ENCODE results near the gene C2orf92. TPM values are rescaled to one million over a fixed set of nuclear protein-coding genes. Genes with fewer than 3 reads are reported as not detected.

The C2orf92 gene
- total RNA-seq, 1 experiment from 2014 or later = 10.2 TPM

DNA sequence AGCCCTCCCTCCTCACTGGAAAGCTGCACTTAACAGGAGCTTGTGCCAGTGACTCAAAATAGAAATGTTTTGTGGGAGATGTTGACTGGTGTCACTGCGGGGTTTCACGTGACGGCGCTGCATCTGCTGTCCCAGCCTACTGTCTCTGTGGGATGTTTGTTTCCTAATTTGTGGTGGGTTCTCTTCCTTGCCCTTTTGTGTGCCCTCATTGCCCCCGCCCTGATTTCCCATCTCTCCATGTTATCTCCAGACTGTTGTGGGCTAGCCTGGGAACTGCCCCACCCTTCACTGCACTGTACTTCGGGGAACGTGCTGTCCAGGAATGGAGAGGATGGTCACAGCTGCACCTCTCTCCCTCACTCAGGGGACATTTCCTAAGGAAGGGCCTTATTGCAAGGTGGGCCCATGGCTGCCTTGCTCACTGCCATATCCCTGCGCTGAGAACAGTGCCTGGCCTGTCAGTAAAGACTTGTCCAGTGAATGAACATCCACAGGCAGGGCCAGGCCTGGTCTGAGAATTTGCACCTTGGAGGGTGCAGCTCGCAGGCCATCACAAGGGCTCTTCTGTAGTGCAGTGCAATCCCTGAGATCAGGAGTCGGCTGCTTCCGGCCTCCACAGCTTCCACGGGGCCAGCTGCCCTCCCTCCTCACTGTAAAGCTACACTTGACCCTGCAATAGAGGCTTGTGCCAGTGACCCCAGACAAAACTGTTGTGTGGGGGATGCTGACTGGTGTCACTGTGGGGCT lies 61.9 kb downstream of the C2orf92 start:
- CTCF ChIA-PET = no interaction called here
- Histone ChIP-seq H3K4me3 (ENCODE audit: low read depth, low read length) (no peak overlapping the region), H3K9me3 (peaks cover 10% of the 10 kb centered on the region), H3K4me1 (no peaks in the 10 kb centered on the region), H3K36me3 (ENCODE audit: control insufficient read depth, insufficient read depth, low read length) (no peaks in the 10 kb centered on the region), H3K27me3 (replicated peaks; ENCODE audit: control insufficient read depth, insufficient read depth, low read length) (no peaks in the 10 kb centered on the region)
- Mint-ChIP-seq H3K4me1 (ENCODE audit: low read depth, unreplicated experiment) (peaks cover 10% of the 10 kb centered on the region), H3K9me3 (ENCODE audit: unreplicated experiment) (peaks cover 18% of the 10 kb centered on the region), H3K36me3 (ENCODE audit: insufficient read depth, unreplicated experiment) (no peaks in the 10 kb centered on the region), H3K4me3 (ENCODE audit: unreplicated experiment) (no peak overlapping the region), H3K27ac (ENCODE audit: unreplicated experiment) (no peak overlapping the region), H3K27me3 (ENCODE audit: insufficient read depth, unreplicated experiment) (no peaks in the 10 kb centered on the region)
- intact Hi-C loops (cut with micrococcal nuclease; ENCODE audit: unreplicated experiment) = no loop called here
- peak in 1 of 2 experiments; percentile 14 for DNase-seq
- POLR2A ChIA-PET = no interaction called here
- BruUV-seq (replicated peaks) = no TSS peak
- no peak for TF ChIP-seq CTCF (IDR thresholded peaks at IDR 0.05; ENCODE audit: insufficient read depth in 1 of 2, low read depth in 1 of 2, low read length in 1 of 2, severe bottlenecking in 1 of 2, unreplicated experiment in 1 of 2)

- H3K4me3 ChIP-seq (ENCODE audit: low read depth, low read length) = no peak overlapping the region
- peaks cover 10% of the 10 kb centered on the region for H3K9me3 ChIP-seq
- ChIA-PET POLR2A (no interaction called here), CTCF (no interaction called here)
- BruUV-seq (replicated peaks) = no TSS peak
- H3K36me3 Mint-ChIP-seq (ENCODE audit: insufficient read depth, unreplicated experiment) = no peaks in the 10 kb centered on the region
- DNase-seq = peak in 1 of 2 experiments; percentile 31
- no peaks in the 10 kb centered on the region for H3K27me3 Mint-ChIP-seq (ENCODE audit: insufficient read depth, unreplicated experiment)
- no peak overlapping the region for H3K27ac Mint-ChIP-seq (ENCODE audit: unreplicated experiment)
- peaks cover 11% of the 10 kb centered on the region for H3K9me3 Mint-ChIP-seq (ENCODE audit: unreplicated experiment)
- H3K27me3 ChIP-seq (replicated peaks; ENCODE audit: control insufficient read depth, insufficient read depth, low read length) = no peaks in the 10 kb centered on the region
- intact Hi-C loops (cut with micrococcal nuclease; ENCODE audit: unreplicated experiment) = no loop called here
- no peak overlapping the region for H3K4me3 Mint-ChIP-seq (ENCODE audit: unreplicated experiment)
- no peak for TF ChIP-seq CTCF (IDR thresholded peaks at IDR 0.05; ENCODE audit: insufficient read depth in 1 of 2, low read depth in 1 of 2, low read length in 1 of 2, severe bottlenecking in 1 of 2, unreplicated experiment in 1 of 2)
- H3K36me3 ChIP-seq (ENCODE audit: control insufficient read depth, insufficient read depth, low read length) = no peaks in the 10 kb centered on the region
- peaks cover 5% of the 10 kb centered on the region for H3K4me1 Mint-ChIP-seq (ENCODE audit: low read depth, unreplicated experiment)
- H3K4me1 ChIP-seq = no peaks in the 10 kb centered on the region
These were observed 63.2 kb downstream of the C2orf92 start for GRCh38 chr2:97732436-97733340.

GRCh38 chr2:97733341-97734035 lies 64.0 kb downstream of the C2orf92 start:
- TF ChIP-seq CTCF (IDR thresholded peaks at IDR 0.05; ENCODE audit: insufficient read depth in 1 of 2, low read depth in 1 of 2, low read length in 1 of 2, severe bottlenecking in 1 of 2, unreplicated experiment in 1 of 2) = no peak
- no peak overlapping the region for H3K27ac Mint-ChIP-seq (ENCODE audit: unreplicated experiment)
- Histone ChIP-seq H3K4me1 (no peaks in the 10 kb centered on the region), H3K9me3 (peaks cover 10% of the 10 kb centered on the region), H3K36me3 (ENCODE audit: control insufficient read depth, insufficient read depth, low read length) (no peaks in the 10 kb centered on the region), H3K27me3 (replicated peaks; ENCODE audit: control insufficient read depth, insufficient read depth, low read length) (no peaks in the 10 kb centered on the region), H3K4me3 (ENCODE audit: low read depth, low read length) (no peak overlapping the region)
- peaks cover 7% of the 10 kb centered on the region for H3K9me3 Mint-ChIP-seq (ENCODE audit: unreplicated experiment)
- H3K36me3 Mint-ChIP-seq (ENCODE audit: insufficient read depth, unreplicated experiment) = no peaks in the 10 kb centered on the region
- POLR2A ChIA-PET = no interaction called here
- no peaks in the 10 kb centered on the region for H3K27me3 Mint-ChIP-seq (ENCODE audit: insufficient read depth, unreplicated experiment)
- H3K4me3 Mint-ChIP-seq (ENCODE audit: unreplicated experiment) = no peak overlapping the region
- DNase-seq = peak in 1 of 2 experiments; percentile 22
- no TSS peak for BruUV-seq (replicated peaks)
- intact Hi-C loops (cut with micrococcal nuclease; ENCODE audit: unreplicated experiment) = no loop called here
- CTCF ChIA-PET = no interaction called here
- H3K4me1 Mint-ChIP-seq (ENCODE audit: low read depth, unreplicated experiment) = no peaks in the 10 kb centered on the region

All from Caco-2 (cell line).